Stomach (tissue), 9 donors: ENCODE measurements around the gene SCP2. TPM values are rescaled to one million over a fixed set of nuclear protein-coding genes. Genes with fewer than 3 reads are reported as not detected.

ENCODE experiments used
- DNase-seq, 2 donors: peaks; one replicate each; pipeline versions ENCODE4 v3.0.0 to v3.0.0-alpha.2; 2013 to 2019
- H3K27ac ChIP-seq, 5 donors: fragments of 200-600 bp in 4 of 5; sonication (generic) in 4 of 5; one replicate each; pipeline ENCODE4 v1.5.1; 2013 to 2019; ENCODE audit warnings: mild to moderate bottlenecking in 1 of 5, moderate library complexity in 1 of 5
- H3K27me3 ChIP-seq, 3 donors: fragments of 200-600 bp; sonication (generic); one replicate each; pipeline ENCODE4 v1.5.1; 2017 to 2019; ENCODE audit warnings: mixed run types in 1 of 3
- H3K36me3 ChIP-seq, 4 donors: fragments of 200-600 bp; sonication (generic); 1 replicate in 3 of 4; 2 replicates in 1 of 4; pipeline ENCODE4 v1.5.1; 2016 to 2019
- H3K4me1 ChIP-seq, 4 donors: fragments of 200-600 bp; sonication (generic); one replicate each; pipeline ENCODE4 v1.5.1; 2016 to 2019
- H3K4me3 ChIP-seq, 4 donors: fragments of 200-600 bp; sonication (generic) in 3 of 4; one replicate each; pipeline ENCODE4 v1.5.1; 2016 to 2019; ENCODE audit warnings: mild to moderate bottlenecking in 1 of 4
- H3K9me3 ChIP-seq, 4 donors: fragments of 200-600 bp; sonication (generic); one replicate each; pipeline ENCODE4 v1.5.1; 2016 to 2019
- EP300 ChIP-seq: sonication (generic); formaldehyde crosslinking; IDR thresholded peaks from one replicate; pipeline ENCODE4 v1.6.1; 2017; ENCODE audit warnings: antibody characterized with exemption
- POLR2A ChIP-seq, 4 donors: fragments of 450-650 bp; IDR thresholded peaks; one replicate each; pipeline ENCODE4 v1.6.1; 2016; ENCODE audit warnings: antibody characterized with exemption in 4 of 4, control low read depth in 2 of 4, mild to moderate bottlenecking in 1 of 4, moderate library complexity in 1 of 4
- POLR2AphosphoS5 ChIP-seq, 3 donors: sonication (generic); formaldehyde crosslinking; IDR thresholded peaks; one replicate each; pipeline ENCODE4 v1.6.1; 2016; ENCODE audit warnings: antibody characterized with exemption in 3 of 3
- WGBS, 5 donors: extraction: QIAGEN DNeasy Blood & Tissue Kit in 3 of 5; methylation state at CpG; one replicate each; pipeline versions ENCODE4 v1.1.5 to v1.1.7; 2013 to 2018; 5-methylcytosine and 5-hydroxymethylcytosine counted together
- intact Hi-C: fragments of 100-400 bp; cut with DNase I; formaldehyde crosslinking; loops from one replicate; pipeline ENCODE4 v1.15.1; 2023; ENCODE audit warnings: low total_unique reads
- polyA plus RNA-seq, 3 donors: library from polyadenylated mRNA; stranded (reverse); fragments of 200-250 nt; gene quantifications; one replicate each; pipeline ENCODE4 v1.2.3, GENCODE V29; 2013
- total RNA-seq, 5 donors: library from RNA; depleted of rRNA; stranded (reverse); fragments of >200 nt; gene quantifications; one replicate each; pipeline versions ENCODE4 v1.1.0 to v1.2.3, GENCODE V29; 2014 to 2016
- TF ChIP-seq, protein P1 (sequence below), 7 experiments: fragments of 450-650 bp in 4 of 7; fragments of 200-600 bp in 3 of 7; sonication (generic) in 3 of 7; IDR thresholded peaks; one replicate each; pipeline ENCODE4 v1.5.1; 2016 to 2019; ENCODE audit warnings: antibody characterized with exemption in 7 of 7, control low read depth in 2 of 7, mild to moderate bottlenecking in 1 of 7
- donor health status: healthy with polysubstance abuse.
- donor health status: Bipolar disorder and iron deficiency.
- donor health status: healthy.

SCP2 gene
- total and polyA plus RNA-seq, 8 donors = 45.1 to 347 (median 97.0) TPM

DNA sequence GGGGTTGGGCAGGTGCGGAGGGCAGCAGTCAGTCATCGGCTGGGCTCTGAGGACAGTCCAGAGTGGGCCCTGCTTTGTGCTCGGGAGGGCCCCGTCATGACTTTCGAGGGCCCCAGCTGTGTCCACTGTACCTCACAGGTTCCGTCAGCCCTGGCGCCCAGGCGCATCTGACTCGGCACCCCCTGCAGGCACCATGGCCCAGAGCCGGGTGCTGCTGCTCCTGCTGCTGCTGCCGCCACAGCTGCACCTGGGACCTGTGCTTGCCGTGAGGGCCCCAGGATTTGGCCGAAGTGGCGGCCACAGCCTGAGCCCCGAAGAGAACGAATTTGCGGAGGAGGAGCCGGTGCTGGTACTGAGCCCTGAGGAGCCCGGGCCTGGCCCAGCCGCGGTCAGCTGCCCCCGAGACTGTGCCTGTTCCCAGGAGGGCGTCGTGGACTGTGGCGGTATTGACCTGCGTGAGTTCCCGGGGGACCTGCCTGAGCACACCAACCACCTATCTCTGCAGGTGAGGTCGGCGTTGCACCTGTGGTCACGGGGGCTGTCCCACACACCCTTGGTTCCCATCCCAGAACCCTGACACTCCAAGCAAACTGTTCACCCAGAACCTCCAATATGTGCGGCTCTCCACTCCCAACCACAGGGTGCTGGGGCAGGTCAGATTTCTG, 142.7 kb downstream of the SCP2 start:
- H3K36me3 ChIP-seq = peaks cover 0 to 25% (median 14%) of the 10 kb centered on the region in 4 donors
- peak in 1 of 2 donors; percentile 19 for DNase-seq
- H3K27ac ChIP-seq = no peak overlapping the region
- TF ChIP-seq, protein P1, sequence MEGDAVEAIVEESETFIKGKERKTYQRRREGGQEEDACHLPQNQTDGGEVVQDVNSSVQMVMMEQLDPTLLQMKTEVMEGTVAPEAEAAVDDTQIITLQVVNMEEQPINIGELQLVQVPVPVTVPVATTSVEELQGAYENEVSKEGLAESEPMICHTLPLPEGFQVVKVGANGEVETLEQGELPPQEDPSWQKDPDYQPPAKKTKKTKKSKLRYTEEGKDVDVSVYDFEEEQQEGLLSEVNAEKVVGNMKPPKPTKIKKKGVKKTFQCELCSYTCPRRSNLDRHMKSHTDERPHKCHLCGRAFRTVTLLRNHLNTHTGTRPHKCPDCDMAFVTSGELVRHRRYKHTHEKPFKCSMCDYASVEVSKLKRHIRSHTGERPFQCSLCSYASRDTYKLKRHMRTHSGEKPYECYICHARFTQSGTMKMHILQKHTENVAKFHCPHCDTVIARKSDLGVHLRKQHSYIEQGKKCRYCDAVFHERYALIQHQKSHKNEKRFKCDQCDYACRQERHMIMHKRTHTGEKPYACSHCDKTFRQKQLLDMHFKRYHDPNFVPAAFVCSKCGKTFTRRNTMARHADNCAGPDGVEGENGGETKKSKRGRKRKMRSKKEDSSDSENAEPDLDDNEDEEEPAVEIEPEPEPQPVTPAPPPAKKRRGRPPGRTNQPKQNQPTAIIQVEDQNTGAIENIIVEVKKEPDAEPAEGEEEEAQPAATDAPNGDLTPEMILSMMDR (IDR thresholded peaks at IDR 0.05) = no peak
- TF ChIP-seq POLR2A (IDR thresholded peaks at IDR 0.05) (no peak), POLR2AphosphoS5 (IDR thresholded peaks at IDR 0.05) (no peak), EP300 (no peak)
- no peaks in the 10 kb centered on the region for H3K9me3 ChIP-seq
- H3K27me3 ChIP-seq = no peaks in the 10 kb centered on the region
- intact Hi-C loops = no loop called here
- peaks cover 0 to 20% (median 6%) of the 10 kb centered on the region in 4 donors for H3K4me1 ChIP-seq
- 93 to 96% (median 93%) methylated on average over 24 to 31 of the region's 31 CpGs for WGBS, 5 donors
- H3K4me3 ChIP-seq = no peak overlapping the region

DNA sequence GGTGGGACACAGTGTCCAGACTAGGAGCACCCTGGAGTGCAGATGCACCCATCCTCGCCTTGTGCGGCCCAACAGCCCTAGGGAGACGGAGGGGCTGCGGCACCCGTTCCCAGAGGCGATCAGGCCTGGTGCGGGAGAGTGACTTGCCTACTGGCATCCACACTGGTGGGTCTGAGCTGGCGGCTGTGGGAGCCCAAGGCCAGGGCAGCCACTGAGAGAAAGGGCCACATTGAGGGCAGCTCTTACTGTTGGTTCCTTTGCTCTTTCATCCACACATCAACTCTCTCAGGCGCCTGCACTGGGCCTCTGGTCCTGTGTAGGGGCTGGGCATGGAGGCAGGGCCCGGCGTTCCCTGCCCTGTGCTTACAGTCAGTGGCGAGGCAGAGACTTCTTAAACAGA, 143.5 kb downstream of the SCP2 start:
- no peak for DNase-seq
- TF ChIP-seq, protein P1 (IDR thresholded peaks at IDR 0.05) = no peak
- TF ChIP-seq EP300 (no peak), POLR2AphosphoS5 (IDR thresholded peaks at IDR 0.05) (no peak), POLR2A (IDR thresholded peaks at IDR 0.05) (no peak)
- intact Hi-C loops = no loop called here
- no peak overlapping the region for H3K4me3 ChIP-seq
- peaks cover 0 to 26% (median 14%) of the 10 kb centered on the region in 4 donors for H3K36me3 ChIP-seq
- H3K27me3 ChIP-seq = no peaks in the 10 kb centered on the region
- H3K27ac ChIP-seq = no peak overlapping the region
- no peaks in the 10 kb centered on the region for H3K9me3 ChIP-seq
- WGBS, 5 donors = 95 to 98% (median 97%) methylated on average over 12 of the region's 12 CpGs
- H3K4me1 ChIP-seq = peaks cover 0 to 12% (median 5%) of the 10 kb centered on the region in 4 donors

DNA sequence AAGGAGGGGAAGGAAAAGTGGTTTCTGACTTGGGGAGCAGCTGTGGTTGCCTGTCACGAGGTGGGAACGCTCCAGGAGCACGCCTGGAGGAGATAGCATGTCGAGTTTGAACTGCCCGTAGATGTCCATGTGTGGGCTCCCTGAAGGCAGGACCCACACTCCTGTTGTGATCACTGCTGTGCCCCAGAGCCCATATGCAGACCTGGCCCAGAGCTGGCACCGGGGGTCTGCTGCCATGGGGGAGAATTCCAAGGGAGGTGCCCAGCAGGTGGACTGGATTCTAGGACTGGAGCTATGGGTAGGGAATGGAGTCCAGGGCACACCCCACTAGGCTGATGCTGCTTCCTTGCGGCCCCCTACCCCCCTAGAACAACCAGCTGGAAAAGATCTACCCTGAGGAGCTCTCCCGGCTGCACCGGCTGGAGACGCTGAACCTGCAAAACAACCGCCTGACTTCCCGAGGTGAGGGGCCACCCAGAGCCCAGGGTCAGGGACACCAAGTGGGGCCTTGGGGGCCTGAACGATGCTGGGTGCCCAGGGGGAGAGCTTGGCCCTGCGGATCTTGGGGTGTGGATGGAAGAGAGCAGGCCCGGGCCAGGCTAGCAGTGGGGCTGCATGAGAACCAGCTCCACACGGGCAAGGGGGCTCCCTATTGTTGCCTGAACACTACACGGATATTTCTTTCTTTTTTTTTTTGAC, 144.2 kb downstream of the SCP2 start:
- Histone ChIP-seq H3K4me1 (peaks cover 0 to 8% (median 3%) of the 10 kb centered on the region in 4 donors), H3K36me3 (peaks cover 0 to 26% (median 14%) of the 10 kb centered on the region in 4 donors), H3K4me3 (no peak overlapping the region), H3K9me3 (no peaks in the 10 kb centered on the region), H3K27me3 (no peaks in the 10 kb centered on the region), H3K27ac (no peak overlapping the region)
- peak in 1 of 2 donors; percentile 17 for DNase-seq
- intact Hi-C loops = no loop called here
- no peak for TF ChIP-seq POLR2AphosphoS5 (IDR thresholded peaks at IDR 0.05)
- 86 to 88% (median 86%) methylated on average over 9 to 17 of the region's 17 CpGs for WGBS, 5 donors

DNA sequence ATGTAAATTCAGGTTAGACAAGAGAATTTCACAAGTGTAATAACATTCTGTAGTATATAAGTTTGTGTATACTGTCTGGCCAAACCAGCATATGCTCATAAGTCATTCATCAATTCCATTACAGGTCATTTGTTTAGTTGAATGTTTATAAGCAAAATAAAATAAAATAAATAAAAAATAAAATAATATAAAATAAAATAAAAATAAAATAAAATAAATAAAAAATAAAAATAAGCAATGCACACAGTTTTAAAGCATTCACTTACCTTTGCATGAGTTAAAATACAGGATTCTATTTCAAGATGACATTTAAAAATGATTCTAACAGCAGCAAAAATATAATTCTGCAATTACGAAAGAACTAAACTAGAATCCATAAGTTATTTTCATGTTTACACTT, 144.8 kb downstream of the SCP2 start:
- no peak for DNase-seq
- WGBS, 5 donors = 85 to 100% (median 94%) methylated on average over 1 of the region's 1 CpG
- intact Hi-C loops = no loop called here
- H3K27ac ChIP-seq = no peak overlapping the region
- no peak for TF ChIP-seq POLR2AphosphoS5 (IDR thresholded peaks at IDR 0.05)
- TF ChIP-seq, protein P1 (IDR thresholded peaks at IDR 0.05) = no peak
- TF ChIP-seq EP300 = no peak
- TF ChIP-seq POLR2A (IDR thresholded peaks at IDR 0.05) = no peak
- no peaks in the 10 kb centered on the region for H3K27me3 ChIP-seq
- H3K9me3 ChIP-seq = no peaks in the 10 kb centered on the region
- H3K4me3 ChIP-seq = no peak overlapping the region
- H3K4me1 ChIP-seq = peaks cover 0 to 2% (median 0%) of the 10 kb centered on the region in 4 donors
- peaks cover 0 to 28% (median 14%) of the 10 kb centered on the region in 4 donors for H3K36me3 ChIP-seq
